Liver (tissue), 9 donors: ENCODE data around the gene TAF15. TPM values are rescaled to one million over a fixed set of nuclear protein-coding genes. Genes with fewer than 3 reads are reported as not detected.

ENCODE experiments used
- DNase-seq: peaks from one replicate; pipeline ENCODE4 v3.0.0-alpha.2; 2017; ENCODE audit warnings: low spot score
- H3K27ac ChIP-seq, 2 donors: one replicate each; pipeline ENCODE4 v1.7.0; 2013; ENCODE audit warnings: inconsistent platforms in 2 of 2, low read length in 2 of 2, control low read depth in 1 of 2, low read depth in 1 of 2, mild to moderate bottlenecking in 1 of 2
- H3K27me3 ChIP-seq, 4 donors: one replicate each; pipeline versions ENCODE4 v1.6.1 to v1.7.0; 2013; ENCODE audit warnings: low read length in 3 of 4, inconsistent platforms in 1 of 4, mild to moderate bottlenecking in 1 of 4, moderate library complexity in 1 of 4; ENCODE audit not compliant: control insufficient read depth in 4 of 4, insufficient read depth in 4 of 4
- H3K36me3 ChIP-seq, 4 donors: one replicate each; pipeline versions ENCODE4 v1.6.1 to v1.7.0; 2013; ENCODE audit warnings: low read length in 3 of 4, mild to moderate bottlenecking in 3 of 4, low read depth in 1 of 4, moderate library complexity in 1 of 4; ENCODE audit not compliant: control insufficient read depth in 4 of 4, insufficient read depth in 3 of 4
- H3K4me1 ChIP-seq, 4 donors: one replicate each; pipeline versions ENCODE4 v1.6.1 to v1.7.0; 2013; ENCODE audit warnings: low read length in 3 of 4, mild to moderate bottlenecking in 3 of 4, moderate library complexity in 1 of 4; ENCODE audit not compliant: control insufficient read depth in 4 of 4, insufficient read depth in 4 of 4
- H3K4me3 ChIP-seq, 3 donors: one replicate each; pipeline versions ENCODE4 v1.6.1 to v1.7.0; 2013; ENCODE audit warnings: low read length in 3 of 3, control low read depth in 1 of 3, low read depth in 1 of 3, mild to moderate bottlenecking in 1 of 3
- H3K9ac ChIP-seq, 2 donors: one replicate each; pipeline ENCODE4 v1.7.0; 2013; ENCODE audit warnings: low read length in 2 of 2, mild to moderate bottlenecking in 2 of 2, moderate library complexity in 2 of 2, control low read depth in 1 of 2, low read depth in 1 of 2
- H3K9me3 ChIP-seq, 4 donors: one replicate each; pipeline versions ENCODE4 v1.6.1 to v1.7.0; 2013; ENCODE audit warnings: low read length in 3 of 4; ENCODE audit not compliant: control insufficient read depth in 4 of 4
- FOXA1 ChIP-seq: IDR thresholded peaks from 2 replicates; pipeline ENCODE4 v1.6.1; 2016; ENCODE audit warnings: antibody characterized with exemption
- FOXA2 ChIP-seq: IDR thresholded peaks from 2 replicates; pipeline ENCODE4 v1.6.1; 2016; ENCODE audit warnings: antibody characterized with exemption
- GABPA ChIP-seq, 2 donors: IDR thresholded peaks in 1 of 2; conservative IDR thresholded peaks in 1 of 2; 2 replicates each; pipeline ENCODE4 v1.6.1; 2016; ENCODE audit warnings: antibody characterized with exemption in 2 of 2, mild to moderate bottlenecking in 1 of 2, moderate library complexity in 1 of 2
- HNF4G ChIP-seq: IDR thresholded peaks from 2 replicates; pipeline ENCODE4 v1.6.1; 2016; ENCODE audit warnings: antibody characterized with exemption
- JUND ChIP-seq, 2 donors: IDR thresholded peaks; 2 replicates each; pipeline ENCODE4 v1.6.1; 2016; ENCODE audit warnings: antibody characterized with exemption in 2 of 2
- NR2F2 ChIP-seq: IDR thresholded peaks from 2 replicates; pipeline ENCODE4 v1.6.1; 2016; ENCODE audit warnings: antibody characterized with exemption
- RAD21 ChIP-seq, 2 donors: IDR thresholded peaks; 2 replicates each; pipeline ENCODE4 v1.6.1; 2016; ENCODE audit warnings: antibody characterized with exemption in 2 of 2, mild to moderate bottlenecking in 2 of 2
- RXRA ChIP-seq, 2 donors: IDR thresholded peaks; 2 replicates each; pipeline ENCODE4 v1.6.1; 2017 to 2018; ENCODE audit warnings: antibody characterized with exemption in 2 of 2, mild to moderate bottlenecking in 1 of 2
- SP1 ChIP-seq: IDR thresholded peaks from 2 replicates; pipeline ENCODE4 v1.6.1; 2018; ENCODE audit warnings: antibody characterized with exemption, mild to moderate bottlenecking
- TAF1 ChIP-seq: conservative IDR thresholded peaks from 2 replicates; pipeline ENCODE4 v1.6.1; 2016; ENCODE audit warnings: antibody characterized with exemption, mild to moderate bottlenecking
- YY1 ChIP-seq: IDR thresholded peaks from 2 replicates; pipeline ENCODE4 v1.6.1; 2016; ENCODE audit warnings: antibody characterized with exemption, mild to moderate bottlenecking
- WGBS: extraction: QIAGEN DNeasy Blood & Tissue Kit; methylation state at CpG from one replicate; pipeline ENCODE4 v1.1.7; 2013; 5-methylcytosine and 5-hydroxymethylcytosine counted together
- polyA plus RNA-seq, 2 donors: library from polyadenylated mRNA; stranded (reverse) in 1 of 2; unstranded in 1 of 2; fragments of 200-250 nt in 1 of 2; fragments of >200 nt in 1 of 2; fragmentation: Nextera tagmentation in 1 of 2; extraction: Ambion mirVana in 1 of 2; gene quantifications; one replicate each; pipeline versions ENCODE4 v1.2.1 to v1.2.3, GENCODE V29; 2013 to 2015
- total RNA-seq, 2 donors: library from RNA; depleted of rRNA; stranded (reverse); fragments of >200 nt; gene quantifications; one replicate each; pipeline ENCODE4 v1.2.3, GENCODE V29; 2014
- TF ChIP-seq, protein P1 (sequence below): IDR thresholded peaks from 2 replicates; pipeline ENCODE4 v1.6.1; 2016; ENCODE audit warnings: antibody characterized with exemption
- TF ChIP-seq, protein P2 (sequence below): IDR thresholded peaks from 2 replicates; pipeline ENCODE4 v1.6.1; 2016; ENCODE audit warnings: antibody characterized with exemption, mild to moderate bottlenecking
- TF ChIP-seq, protein P3 (sequence below): fragments of 150-350 bp; IDR thresholded peaks from 2 replicates; pipeline ENCODE4 v1.5.1; 2017; ENCODE audit warnings: improper control_type of control experiment, low read depth, low read length; ENCODE audit not compliant: missing input control
- TF ChIP-seq, protein P4 (sequence below): IDR thresholded peaks from 2 replicates; pipeline ENCODE4 v1.6.1; 2016; ENCODE audit warnings: antibody characterized with exemption
- donor health status: healthy.
- donor health status: healthy.
- donor health status: healthy.
- donor health status: healthy.
- donor health status: healthy.

Gene TAF15
- total and polyA plus RNA-seq, 4 donors, result 13.5 to 75.0 (median 67.6) TPM

DNA sequence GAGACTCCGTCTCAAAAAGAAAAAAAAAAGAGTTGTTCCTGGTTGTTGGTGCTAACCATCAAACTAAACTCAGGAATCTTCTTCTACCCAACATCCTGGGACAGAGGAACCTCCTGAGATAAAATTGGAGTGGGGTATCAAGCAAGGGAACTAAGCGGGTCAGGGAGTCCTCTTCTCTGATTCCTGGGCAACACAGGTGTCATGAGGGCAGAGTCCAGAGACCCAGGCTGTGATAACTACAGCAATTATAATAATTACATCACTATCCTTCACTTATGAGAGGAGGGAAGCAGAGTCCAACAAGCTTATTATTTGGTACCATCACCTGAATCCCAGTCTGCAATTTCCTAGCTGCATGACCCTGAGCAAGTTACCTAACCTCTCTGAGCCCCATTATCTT lies 40.5 kb upstream of the TAF15 start:
- Histone ChIP-seq H3K9me3 (no peaks in the 10 kb centered on the region), H3K9ac (no peak overlapping the region), H3K27ac (no peak overlapping the region), H3K36me3 (no peaks in the 10 kb centered on the region), H3K4me3 (no peak overlapping the region), H3K4me1 (peaks cover 1 to 12% (median 6%) of the 10 kb centered on the region in 4 donors), H3K27me3 (no peaks in the 10 kb centered on the region)
- DNase-seq, result no peak
- TF ChIP-seq, protein P1, sequence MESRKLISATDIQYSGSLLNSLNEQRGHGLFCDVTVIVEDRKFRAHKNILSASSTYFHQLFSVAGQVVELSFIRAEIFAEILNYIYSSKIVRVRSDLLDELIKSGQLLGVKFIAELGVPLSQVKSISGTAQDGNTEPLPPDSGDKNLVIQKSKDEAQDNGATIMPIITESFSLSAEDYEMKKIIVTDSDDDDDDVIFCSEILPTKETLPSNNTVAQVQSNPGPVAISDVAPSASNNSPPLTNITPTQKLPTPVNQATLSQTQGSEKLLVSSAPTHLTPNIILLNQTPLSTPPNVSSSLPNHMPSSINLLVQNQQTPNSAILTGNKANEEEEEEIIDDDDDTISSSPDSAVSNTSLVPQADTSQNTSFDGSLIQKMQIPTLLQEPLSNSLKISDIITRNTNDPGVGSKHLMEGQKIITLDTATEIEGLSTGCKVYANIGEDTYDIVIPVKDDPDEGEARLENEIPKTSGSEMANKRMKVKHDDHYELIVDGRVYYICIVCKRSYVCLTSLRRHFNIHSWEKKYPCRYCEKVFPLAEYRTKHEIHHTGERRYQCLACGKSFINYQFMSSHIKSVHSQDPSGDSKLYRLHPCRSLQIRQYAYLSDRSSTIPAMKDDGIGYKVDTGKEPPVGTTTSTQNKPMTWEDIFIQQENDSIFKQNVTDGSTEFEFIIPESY, result no peak
- no peak for TF ChIP-seq GABPA (IDR thresholded peaks at IDR 0.05 in 1 of 2, conservative IDR thresholded peaks at IDR 0.05 in 1 of 2)
- no peak for TF ChIP-seq RXRA (IDR thresholded peaks at IDR 0.05)
- no peak for TF ChIP-seq JUND (IDR thresholded peaks at IDR 0.05)
- TF ChIP-seq, protein P2, sequence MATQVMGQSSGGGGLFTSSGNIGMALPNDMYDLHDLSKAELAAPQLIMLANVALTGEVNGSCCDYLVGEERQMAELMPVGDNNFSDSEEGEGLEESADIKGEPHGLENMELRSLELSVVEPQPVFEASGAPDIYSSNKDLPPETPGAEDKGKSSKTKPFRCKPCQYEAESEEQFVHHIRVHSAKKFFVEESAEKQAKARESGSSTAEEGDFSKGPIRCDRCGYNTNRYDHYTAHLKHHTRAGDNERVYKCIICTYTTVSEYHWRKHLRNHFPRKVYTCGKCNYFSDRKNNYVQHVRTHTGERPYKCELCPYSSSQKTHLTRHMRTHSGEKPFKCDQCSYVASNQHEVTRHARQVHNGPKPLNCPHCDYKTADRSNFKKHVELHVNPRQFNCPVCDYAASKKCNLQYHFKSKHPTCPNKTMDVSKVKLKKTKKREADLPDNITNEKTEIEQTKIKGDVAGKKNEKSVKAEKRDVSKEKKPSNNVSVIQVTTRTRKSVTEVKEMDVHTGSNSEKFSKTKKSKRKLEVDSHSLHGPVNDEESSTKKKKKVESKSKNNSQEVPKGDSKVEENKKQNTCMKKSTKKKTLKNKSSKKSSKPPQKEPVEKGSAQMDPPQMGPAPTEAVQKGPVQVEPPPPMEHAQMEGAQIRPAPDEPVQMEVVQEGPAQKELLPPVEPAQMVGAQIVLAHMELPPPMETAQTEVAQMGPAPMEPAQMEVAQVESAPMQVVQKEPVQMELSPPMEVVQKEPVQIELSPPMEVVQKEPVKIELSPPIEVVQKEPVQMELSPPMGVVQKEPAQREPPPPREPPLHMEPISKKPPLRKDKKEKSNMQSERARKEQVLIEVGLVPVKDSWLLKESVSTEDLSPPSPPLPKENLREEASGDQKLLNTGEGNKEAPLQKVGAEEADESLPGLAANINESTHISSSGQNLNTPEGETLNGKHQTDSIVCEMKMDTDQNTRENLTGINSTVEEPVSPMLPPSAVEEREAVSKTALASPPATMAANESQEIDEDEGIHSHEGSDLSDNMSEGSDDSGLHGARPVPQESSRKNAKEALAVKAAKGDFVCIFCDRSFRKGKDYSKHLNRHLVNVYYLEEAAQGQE, result no peak
- no peak for TF ChIP-seq SP1
- WGBS, result 87% methylated on average over 2 of the region's 2 CpGs

DNA sequence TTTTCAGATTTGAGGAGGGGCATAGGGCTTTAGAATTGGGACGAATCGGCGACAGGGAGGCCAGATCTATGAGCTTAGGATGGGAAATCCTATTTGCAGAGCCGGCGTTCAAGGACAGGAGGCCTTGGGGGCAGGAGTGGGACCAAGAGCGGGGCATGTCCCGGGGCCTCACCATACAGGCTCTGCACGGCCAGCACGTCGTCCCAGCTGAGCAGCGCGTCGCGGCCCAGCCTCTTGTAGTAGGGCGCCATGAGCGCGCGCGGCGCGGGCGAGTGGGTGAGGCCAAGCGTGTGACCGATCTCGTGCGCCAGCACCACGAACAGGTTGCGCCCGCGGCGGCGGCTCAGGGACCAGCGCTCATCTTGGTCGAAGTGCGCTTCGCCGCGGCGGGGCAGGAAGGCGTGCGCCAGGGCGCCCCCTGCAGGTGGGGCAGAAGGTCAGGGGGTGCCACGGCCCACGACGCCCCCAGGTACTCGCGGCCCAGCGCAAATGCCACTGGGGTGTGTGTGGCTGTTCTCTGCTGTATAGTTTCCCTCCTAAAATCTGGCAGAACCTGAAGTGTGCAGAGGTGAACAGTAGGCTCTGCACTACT lies 39.3 kb upstream of the TAF15 start:
- Histone ChIP-seq H3K9ac (no peak overlapping the region), H3K4me1 (peaks cover 0 to under 1% (median 0%) of the 10 kb centered on the region in 4 donors), H3K27me3 (no peaks in the 10 kb centered on the region), H3K27ac (no peak overlapping the region), H3K4me3 (no peak overlapping the region), H3K36me3 (no peaks in the 10 kb centered on the region), H3K9me3 (no peaks in the 10 kb centered on the region)
- DNase-seq, result no peak
- no peak for TF ChIP-seq FOXA1
- TF ChIP-seq RXRA (IDR thresholded peaks at IDR 0.05), result no peak
- TF ChIP-seq, protein P2, result no peak
- TF ChIP-seq NR2F2, result no peak
- TF ChIP-seq RAD21 (IDR thresholded peaks at IDR 0.05), result no peak
- TF ChIP-seq, protein P1, result no peak
- TF ChIP-seq, protein P3, sequence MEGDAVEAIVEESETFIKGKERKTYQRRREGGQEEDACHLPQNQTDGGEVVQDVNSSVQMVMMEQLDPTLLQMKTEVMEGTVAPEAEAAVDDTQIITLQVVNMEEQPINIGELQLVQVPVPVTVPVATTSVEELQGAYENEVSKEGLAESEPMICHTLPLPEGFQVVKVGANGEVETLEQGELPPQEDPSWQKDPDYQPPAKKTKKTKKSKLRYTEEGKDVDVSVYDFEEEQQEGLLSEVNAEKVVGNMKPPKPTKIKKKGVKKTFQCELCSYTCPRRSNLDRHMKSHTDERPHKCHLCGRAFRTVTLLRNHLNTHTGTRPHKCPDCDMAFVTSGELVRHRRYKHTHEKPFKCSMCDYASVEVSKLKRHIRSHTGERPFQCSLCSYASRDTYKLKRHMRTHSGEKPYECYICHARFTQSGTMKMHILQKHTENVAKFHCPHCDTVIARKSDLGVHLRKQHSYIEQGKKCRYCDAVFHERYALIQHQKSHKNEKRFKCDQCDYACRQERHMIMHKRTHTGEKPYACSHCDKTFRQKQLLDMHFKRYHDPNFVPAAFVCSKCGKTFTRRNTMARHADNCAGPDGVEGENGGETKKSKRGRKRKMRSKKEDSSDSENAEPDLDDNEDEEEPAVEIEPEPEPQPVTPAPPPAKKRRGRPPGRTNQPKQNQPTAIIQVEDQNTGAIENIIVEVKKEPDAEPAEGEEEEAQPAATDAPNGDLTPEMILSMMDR, result no peak
- no peak for TF ChIP-seq TAF1
- no peak for TF ChIP-seq FOXA2
- TF ChIP-seq, protein P4, sequence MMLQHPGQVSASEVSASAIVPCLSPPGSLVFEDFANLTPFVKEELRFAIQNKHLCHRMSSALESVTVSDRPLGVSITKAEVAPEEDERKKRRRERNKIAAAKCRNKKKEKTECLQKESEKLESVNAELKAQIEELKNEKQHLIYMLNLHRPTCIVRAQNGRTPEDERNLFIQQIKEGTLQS, result no peak
- TF ChIP-seq SP1, result no peak
- TF ChIP-seq HNF4G, result no peak
- TF ChIP-seq YY1, result no peak
- 90% methylated on average over 48 of the region's 48 CpGs for WGBS
